PFSK-1 (cell line): ENCODE measurements around the gene SLC1A6.

ENCODE experiments used
- FOXP2 ChIP-seq: optimal IDR thresholded peaks from 2 replicates; pipeline ENCODE3; 2011; ENCODE audit warnings: borderline replicate concordance, control low read depth, inconsistent platforms; ENCODE audit not compliant: insufficient read depth; ENCODE audit errors: extremely low read length, extremely low read depth
- POLR2AphosphoS5 ChIP-seq: IDR thresholded peaks from 2 replicates; pipeline ENCODE4 v1.6.1; 2012; ENCODE audit warnings: low read depth, mild to moderate bottlenecking, control low read depth, low read length, moderate library complexity
- REST ChIP-seq, 2 experiments: IDR thresholded peaks; 2 replicates each; pipeline versions ENCODE4 v1.6.1 to v1.8.0; 2011 to 2012; ENCODE audit warnings: low read depth in 2 of 2, low read length in 2 of 2, control low read depth in 1 of 2, inconsistent platforms in 1 of 2, mild to moderate bottlenecking in 1 of 2, moderate library complexity in 1 of 2; ENCODE audit not compliant: insufficient read depth in 1 of 2
- SIN3A ChIP-seq: IDR thresholded peaks from 2 replicates; pipeline ENCODE4 v1.6.1; 2012; ENCODE audit warnings: mild to moderate bottlenecking, low read length, moderate library complexity, borderline replicate concordance; ENCODE audit not compliant: insufficient read depth
- TAF1 ChIP-seq: IDR thresholded peaks from 2 replicates; pipeline ENCODE4 v1.6.1; 2012; ENCODE audit warnings: low read length, control low read depth, borderline replicate concordance; ENCODE audit not compliant: insufficient read depth

Gene SLC1A6

GRCh38 chr19:14933506-14933905 is 46.2 kb downstream of the SLC1A6 start:
- TF ChIP-seq TAF1: no peak
- TF ChIP-seq SIN3A: no peak
- TF ChIP-seq POLR2AphosphoS5: no peak
- no peak for TF ChIP-seq REST (IDR thresholded peaks at IDR 0.05; ENCODE audit: insufficient read depth in 1 of 2, low read depth in 2 of 2, low read length in 2 of 2)
- TF ChIP-seq FOXP2: no peak

GRCh38 chr19:14916848-14917247 is 62.8 kb downstream of the SLC1A6 start:
- no peak for TF ChIP-seq REST (IDR thresholded peaks at IDR 0.05; ENCODE audit: insufficient read depth in 1 of 2, low read depth in 2 of 2, low read length in 2 of 2)
- TF ChIP-seq TAF1: no peak
- TF ChIP-seq SIN3A: no peak
- TF ChIP-seq POLR2AphosphoS5: no peak
- TF ChIP-seq FOXP2: no peak

- TF ChIP-seq FOXP2: no peak
- TF ChIP-seq POLR2AphosphoS5: no peak
- TF ChIP-seq REST (IDR thresholded peaks at IDR 0.05; ENCODE audit: insufficient read depth in 1 of 2, low read depth in 2 of 2, low read length in 2 of 2): no peak
- TF ChIP-seq SIN3A: no peak
- TF ChIP-seq TAF1: no peak
Observed at GRCh38 chr19:14915116-14915515, 64.5 kb downstream of the SLC1A6 start.

- no peak for TF ChIP-seq SIN3A
- TF ChIP-seq REST (IDR thresholded peaks at IDR 0.05; ENCODE audit: insufficient read depth in 1 of 2, low read depth in 2 of 2, low read length in 2 of 2): no peak
- TF ChIP-seq POLR2AphosphoS5: no peak
- TF ChIP-seq TAF1: no peak
- no peak for TF ChIP-seq FOXP2
Observed at GRCh38 chr19:14906711-14907110, 73.0 kb downstream of the SLC1A6 start.
